HCEC 1CT (cell line): ENCODE results near the gene LRP2.
"Not testable (repeated sequence)": the region's sequence is repeated elsewhere in the genome, so short reads cannot be mapped to it uniquely, and the experiment has no call there.

Experiments used
- DNase-seq: peaks from one replicate; pipeline ENCODE4 v3.0.0-alpha.2; 2017

The LRP2 gene

DNA sequence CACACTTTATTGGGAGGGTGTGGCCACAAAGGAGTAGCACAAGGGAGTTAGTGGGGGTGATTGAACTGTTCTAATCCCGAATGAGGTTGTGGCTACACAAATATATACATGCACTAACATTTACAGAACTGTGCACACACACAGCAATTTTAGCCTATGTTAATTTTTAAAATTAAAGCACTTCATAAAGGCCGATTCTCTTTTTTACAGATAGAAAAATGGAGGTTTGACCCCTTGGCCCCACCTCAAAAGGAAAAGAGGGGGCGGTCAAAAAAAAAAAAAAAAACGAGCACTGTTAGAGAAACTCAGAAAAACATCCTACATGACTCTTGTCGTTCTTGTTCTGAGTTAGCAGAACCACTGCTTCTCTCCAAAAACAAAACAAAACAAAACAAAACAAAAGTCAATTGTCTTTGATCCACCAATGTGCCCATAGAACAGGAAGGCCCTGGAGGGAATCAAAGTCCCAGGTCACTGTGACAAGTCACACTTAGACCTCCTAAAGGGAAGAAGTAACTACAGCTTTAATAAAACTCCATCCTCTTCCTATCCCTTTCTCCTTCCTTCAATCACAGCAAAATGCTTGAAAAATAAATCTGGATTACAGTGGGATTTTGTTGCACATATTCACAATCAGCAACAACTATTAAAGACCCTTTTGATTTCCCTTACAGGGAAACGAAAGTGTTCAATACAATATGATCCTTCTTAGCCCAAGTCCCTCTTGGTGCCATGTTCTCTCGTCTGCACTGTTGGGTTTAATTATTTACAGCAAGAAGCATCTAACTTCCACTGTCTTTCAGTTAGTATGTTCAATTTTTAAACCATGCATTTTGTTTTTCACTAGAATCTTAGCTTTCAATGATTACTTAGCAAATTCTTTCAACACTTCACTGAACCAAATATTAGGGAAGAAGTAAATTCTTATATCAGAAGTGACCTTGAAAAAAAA is 16.6 kb downstream of the LRP2 start:
- no peak for DNase-seq

DNA sequence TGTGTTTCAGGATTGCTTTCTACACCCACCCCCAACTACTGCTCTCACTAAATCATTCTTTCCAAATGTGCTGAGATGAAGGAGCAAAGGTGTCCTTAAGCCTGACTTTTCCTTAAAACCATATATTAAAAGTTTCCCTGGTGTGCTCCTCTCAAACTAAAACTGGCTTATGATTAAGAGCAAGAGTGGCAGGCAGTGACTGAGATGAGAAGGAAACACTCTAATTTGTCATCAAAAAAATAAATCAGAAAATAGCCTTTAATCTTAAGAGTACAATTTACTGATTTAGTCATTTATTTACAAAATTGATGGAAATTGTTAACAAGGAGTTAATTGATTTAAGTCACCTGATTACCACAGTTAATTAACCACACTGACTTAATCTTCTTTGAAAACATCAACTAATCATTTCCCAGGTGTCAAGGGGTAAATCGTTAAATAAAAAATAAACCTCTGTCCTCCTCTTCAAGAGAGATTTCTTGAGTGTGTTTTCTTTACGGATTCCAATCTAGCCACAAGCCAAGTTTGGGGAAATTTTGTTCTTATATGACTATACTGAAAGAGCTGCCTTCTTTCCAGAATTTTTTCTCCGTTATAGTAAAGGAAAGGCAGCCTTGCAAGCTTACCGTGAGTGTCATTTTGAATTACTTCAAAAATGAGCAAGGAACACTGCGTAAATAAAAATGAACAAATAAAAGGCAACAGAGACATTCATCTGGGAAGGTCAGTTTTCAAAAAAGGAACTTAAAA is 17.4 kb downstream of the LRP2 start:
- no peak for DNase-seq

DNA sequence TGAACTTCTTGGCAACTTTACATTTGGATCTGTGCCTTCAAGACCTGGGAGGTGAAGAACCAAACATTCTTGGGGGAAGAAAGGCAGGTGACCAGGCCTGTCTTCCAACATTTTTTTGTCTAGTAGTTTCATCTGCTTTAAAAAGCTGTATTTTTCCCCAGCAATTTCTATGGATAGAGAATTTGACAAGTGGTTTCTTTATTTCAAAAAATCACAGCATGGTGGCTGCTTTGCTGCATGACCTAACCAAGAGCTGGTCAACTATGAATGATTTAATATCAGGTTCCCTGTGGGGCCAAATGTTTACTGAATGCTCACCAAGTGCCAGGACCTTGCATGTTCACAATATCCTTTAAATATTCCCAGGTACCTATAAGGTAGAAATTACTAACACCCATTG is 19.1 kb downstream of the LRP2 start:
- no peak for DNase-seq

DNA sequence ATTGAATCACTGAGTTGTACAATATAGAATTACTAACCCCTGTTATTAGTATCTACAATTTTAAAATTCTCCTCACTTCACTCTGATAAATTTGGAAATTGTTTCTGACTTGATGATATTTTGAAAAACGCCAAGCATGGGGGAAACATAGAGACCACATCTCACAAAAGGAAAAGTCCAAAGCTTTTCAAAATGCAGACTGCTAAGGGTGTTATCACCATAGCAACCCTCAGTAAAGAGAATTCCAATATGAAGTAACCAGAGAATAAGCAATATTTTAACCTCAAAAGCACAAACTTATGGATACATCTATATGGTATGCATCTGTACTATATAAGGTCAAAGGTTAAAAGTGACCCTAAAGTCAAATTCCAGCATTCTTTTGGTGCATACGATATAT is 22.7 kb downstream of the LRP2 start:
- no peak for DNase-seq

DNA sequence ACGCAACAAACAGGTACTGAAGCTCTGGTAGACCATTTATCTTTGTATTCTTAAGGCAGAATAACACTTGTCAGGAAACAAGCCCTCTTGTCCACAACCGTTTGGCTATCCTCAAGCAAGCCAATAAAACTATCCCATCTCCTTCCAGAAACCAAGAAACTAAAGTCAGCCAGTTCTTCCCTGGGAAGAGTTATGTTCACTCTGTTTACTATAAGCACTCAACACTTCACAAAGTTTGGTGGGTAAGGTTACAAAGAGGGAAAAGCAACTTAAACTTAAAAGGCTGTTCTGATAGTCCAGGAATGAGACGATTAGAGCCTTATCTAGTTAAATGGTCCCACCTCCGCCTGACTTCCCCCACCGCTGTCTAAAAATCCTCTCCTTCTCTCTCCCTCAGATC is 25.6 kb downstream of the LRP2 start:
- DNase-seq = no peak

DNA sequence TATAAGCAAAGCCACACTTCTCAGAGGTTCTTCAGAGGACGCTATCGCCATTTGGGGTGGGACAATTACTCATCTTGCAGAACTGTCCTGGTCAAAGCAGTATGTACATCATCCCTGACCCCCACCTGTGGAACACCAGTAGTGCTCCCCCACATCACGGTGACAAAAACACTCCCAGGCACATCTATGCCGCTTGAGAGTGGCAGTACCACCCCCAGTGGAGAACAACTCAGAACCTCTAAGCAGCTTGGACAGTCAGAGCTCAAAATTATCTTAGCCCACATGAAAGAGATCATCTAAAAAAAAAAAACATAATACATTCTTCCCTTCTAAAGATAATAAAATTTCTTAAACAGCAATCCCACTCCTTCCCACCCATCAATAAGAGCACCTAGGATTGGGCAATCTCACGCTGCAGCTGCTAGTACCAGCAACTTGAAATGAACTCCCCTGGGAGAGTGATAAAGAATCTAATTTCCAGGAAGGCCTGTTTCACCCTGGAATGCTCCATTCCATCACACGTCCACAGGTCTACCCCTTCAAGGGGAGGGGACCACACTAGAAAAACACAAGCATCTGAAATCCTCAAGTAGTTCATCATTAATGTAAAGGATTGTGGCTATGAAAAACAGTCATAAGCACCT is 31.7 kb downstream of the LRP2 start:
- no peak for DNase-seq

DNA sequence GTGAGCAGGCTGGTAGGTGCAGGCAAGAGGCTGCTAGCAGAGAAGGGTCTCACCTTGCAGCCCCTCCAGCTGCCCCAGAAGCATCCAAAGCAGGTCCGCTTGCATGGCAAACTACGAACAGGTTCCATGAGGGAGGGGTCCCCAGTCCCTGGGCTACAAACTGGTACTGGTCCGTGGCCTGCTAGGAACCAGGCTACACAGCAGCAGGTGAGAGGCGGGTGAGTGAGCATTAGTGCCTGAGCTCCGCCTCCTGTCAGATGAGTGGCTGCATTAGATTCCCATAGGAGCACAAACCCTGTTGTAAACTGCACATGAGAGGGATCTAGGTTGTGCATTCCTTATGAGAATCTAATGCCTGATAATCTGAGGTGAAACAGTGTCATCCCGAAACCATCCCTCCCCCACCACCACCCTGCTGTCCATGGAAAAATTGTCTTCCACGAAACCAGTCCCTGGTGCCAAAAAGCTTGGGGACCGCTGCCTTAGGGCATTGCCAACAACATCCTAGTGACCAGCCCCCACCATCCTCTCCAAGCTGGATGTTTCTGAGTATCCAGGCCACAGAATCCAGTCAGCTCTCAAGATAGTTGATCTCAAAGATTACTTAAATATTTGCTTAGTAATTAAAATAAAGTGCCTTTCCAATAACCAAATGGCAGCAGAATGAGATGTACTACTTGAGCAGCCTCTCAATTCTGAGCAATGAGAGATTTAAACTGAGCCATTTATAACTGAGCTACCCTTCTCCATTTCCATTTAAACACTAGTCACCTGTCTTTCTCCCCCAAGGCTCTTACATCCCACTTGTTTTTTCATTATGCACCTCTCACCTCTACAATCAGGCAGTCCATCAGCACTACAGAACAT is 32.4 kb downstream of the LRP2 start:
- DNase-seq = no peak

DNA sequence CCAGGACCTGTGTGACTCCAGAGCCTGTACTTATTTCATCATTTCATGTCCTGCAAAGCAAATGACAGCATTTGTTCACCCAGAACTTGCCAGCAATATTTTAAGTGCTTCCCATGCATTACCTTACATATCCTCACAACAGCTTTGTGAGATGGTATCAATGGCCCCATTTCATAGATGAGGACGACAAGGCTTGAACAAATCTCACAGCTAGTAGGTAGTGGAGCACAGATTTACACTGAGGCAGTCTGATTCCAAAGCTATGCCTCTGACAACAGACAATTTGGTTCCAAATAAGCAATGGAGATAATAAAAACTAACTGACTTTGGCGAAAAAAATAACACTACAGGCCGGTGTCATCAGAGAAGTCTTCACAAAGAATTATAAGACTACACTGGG is 33.5 kb downstream of the LRP2 start:
- no peak for DNase-seq

DNA sequence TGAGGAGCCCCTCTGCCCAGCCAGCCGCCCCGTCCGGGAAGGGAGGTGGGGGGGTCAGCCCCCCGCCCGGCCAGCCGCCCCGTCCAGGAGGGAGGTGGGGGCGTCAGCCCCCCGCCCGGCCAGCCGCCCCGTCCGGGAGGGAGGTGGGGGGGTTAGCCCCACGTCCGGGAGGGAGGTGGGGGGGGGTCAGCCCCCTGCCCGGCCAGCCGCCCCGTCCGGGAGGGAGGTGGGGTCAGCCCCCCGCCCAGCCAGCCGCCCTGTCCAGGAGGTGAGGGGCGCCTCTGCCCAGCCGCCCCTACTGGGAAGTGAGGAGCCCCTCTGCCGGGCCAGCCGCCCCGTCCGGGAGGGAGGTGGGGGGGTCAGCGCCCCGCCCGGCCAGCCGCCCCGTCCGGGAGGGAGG is 34.5 kb downstream of the LRP2 start:
- DNase-seq = not testable (repeated sequence)

DNA sequence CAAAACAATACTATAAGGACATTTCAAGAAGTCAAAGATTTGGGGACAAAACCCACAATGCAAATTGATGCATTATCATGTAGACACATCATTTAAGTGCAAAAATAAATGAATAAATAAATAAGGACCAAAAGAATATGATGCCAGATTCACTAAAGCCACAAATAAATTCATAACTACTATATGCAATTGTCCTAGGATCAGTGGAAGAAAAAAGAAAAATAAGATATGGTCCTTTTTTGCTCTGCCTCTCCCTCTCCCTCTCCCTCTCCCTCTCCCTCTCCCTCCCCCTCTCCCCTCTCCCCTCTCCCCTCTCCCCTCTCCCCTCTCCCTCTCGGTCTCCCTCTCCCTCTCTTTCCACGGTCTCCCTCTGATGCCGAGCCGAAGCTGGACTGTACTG is 36.4 kb downstream of the LRP2 start:
- not testable (repeated sequence) for DNase-seq

DNA sequence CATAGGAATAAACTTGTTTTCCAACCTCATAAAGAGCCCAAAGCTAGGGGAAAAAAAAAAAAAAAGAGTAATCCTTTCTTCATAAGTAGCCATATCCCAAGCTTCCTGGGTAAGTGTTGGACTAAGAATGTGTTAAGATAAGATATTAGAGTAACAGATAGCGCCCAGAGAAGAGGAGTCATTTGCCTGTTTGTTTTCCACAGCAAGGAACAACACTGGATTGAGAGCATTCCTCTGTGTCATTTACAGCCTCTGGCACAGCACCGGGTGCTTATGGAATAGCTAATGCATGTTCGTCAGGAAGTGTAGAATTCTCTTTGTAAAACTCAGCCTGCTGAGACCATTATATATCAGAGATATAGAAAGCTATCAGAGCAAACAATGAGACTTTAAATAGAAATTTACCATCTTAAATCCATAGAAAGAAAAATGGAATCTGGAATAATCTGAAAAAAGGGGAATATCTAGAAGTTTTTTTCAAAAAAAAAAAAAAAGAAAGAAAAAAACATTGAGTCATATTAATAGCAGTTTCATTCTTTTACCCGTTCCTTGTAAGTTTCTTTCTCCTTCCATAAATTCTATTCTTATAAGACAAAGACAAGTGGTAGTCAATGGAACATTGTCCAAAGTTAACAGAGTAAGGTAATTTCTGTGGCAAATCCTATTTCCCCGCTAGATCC is 37.6 kb downstream of the LRP2 start:
- no peak for DNase-seq

DNA sequence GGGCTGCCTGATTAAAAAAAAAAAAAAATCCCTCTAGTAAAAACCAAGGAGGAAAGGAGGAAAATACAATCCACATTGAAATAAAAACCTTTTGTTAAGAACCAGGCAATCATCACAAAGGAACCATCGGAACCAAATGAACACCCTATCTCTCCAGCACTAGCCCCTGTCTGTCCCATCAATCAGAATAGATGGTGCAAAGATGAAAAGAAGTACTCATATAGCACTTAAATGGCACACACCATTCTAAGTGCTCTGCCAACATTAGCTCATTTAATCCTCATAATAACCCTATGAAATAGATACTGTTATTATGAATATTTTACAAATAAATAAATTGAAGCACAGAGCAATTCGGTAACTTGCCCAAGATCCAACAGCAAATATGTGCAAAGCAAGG is 38.5 kb downstream of the LRP2 start:
- DNase-seq = no peak

DNA sequence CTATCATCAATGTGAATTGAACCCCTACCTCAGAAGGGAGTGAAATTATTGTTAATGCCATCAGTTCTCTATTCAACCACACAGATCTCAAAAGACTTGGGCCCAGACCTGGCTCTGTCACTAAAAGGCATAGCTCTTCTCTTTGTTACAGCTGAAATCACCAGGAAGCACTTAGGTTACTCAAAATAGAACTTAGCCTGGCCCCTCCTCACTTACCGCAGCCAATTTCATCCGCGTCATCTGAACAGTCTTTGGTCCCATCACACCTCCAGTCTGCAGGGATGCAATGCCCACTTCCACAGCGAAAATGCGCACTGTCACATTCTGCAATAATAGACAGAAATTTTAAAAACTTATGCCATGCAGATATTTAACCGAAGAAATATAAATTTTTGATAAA is 41.8 kb downstream of the LRP2 start:
- DNase-seq = no peak

DNA sequence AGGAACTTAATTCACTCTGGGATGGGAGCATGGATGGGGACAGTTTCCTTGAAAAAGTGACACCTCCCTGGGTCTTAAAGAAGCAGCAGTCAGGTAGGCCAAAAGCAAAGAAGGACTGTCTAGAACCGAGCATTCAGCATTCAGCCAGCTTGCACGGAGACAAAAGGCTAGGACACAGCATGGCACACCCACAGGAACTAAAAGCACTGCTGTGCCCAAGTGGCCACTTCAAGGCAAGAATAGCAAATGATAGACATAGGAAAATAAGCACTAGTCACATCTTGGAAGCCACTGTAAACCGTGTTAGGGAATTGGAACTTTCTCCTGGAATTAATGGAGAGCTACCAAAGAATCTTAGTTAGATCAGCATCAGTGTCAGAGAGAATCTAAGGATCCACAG is 47.0 kb downstream of the LRP2 start:
- no peak for DNase-seq

DNA sequence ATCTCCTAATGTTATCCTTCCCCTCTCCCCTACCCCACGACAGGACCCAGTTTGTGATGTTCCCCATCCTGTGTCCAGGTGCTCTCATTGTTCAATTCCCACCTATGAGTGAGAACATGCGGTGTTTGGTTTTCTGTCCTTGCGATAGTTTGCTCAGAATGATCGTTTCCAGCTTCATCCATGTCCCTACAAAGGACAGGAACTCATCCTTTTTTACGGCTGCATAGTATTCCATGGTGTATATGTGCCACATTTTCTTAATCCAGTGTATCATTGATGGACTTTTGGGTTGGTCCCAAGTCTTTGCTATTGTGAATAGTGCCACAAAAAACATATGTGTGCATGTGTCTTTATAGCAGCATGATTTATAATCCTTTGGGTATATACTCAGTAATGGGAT is 54.0 kb downstream of the LRP2 start:
- not testable (repeated sequence) for DNase-seq

DNA sequence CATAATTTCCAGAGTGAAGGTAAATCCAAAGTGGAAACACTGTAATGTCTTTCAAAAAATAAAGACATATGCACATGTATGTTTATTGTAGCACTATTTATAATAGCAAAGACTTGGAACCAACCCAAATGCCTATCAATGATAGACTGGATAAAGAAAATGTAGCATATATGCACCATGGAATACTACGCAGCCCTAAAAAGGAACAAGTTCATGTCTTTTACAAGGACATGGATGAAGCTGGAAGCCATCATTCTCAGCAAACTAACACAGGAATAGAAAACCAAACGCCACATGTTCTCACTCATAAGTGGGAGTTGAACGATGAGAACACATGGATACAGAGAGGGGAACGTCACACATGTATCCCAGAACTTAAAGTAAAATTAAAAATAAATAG is 57.6 kb downstream of the LRP2 start:
- DNase-seq = not testable (repeated sequence)

DNA sequence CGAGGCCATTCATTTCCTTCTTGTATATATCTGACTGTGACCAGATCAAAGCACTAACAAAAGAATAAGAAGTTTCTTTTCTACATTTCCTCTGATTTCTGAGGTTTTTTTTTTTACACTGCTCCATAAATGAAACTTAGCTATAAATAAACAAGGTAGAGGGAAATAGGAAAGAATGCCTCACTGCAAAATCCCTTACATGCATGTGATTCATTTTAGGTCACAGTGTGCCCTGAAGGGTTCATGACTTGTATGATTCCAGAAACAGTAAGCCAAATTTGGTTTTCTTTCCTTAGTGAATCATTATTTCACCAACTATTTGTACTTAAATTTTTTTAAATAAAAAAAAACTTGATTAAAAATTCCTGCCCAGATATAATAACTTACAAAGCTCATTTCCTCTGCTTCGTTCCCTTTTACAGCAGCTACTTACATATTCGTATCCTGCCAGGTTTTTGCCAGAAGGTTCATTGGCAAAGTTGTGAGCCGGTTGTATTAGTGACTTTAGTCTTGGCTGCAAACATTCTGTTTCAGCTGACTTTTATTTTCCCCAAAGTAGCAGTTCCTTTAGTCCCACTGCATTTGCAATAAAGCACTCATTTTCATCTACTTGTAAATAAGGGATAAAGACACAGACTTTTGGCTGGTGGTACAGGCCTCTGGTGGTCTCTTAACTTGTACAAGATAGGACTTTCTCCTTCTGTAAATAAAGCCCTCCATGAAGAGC is 58.6 kb downstream of the LRP2 start:
- peak; percentile 6 for DNase-seq

DNA sequence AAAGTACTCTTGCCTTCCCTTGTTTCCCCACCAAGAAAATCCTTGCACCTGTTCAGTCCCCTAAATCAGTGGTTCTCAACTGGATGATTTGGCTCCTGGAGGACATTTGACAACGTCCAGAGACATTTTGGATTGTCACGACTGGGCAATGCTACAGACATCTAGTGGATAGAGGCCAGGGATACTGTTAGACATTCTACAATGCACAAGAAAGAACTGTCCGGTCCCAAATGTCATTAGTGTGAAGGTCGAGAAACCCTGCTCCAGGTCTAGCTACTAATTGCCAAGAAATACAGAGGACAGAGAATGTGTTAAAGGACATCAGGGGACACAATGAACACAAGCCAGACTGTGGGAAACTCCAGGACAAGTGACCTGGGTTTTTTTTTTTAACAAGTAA is 60.0 kb downstream of the LRP2 start:
- no peak for DNase-seq

DNA sequence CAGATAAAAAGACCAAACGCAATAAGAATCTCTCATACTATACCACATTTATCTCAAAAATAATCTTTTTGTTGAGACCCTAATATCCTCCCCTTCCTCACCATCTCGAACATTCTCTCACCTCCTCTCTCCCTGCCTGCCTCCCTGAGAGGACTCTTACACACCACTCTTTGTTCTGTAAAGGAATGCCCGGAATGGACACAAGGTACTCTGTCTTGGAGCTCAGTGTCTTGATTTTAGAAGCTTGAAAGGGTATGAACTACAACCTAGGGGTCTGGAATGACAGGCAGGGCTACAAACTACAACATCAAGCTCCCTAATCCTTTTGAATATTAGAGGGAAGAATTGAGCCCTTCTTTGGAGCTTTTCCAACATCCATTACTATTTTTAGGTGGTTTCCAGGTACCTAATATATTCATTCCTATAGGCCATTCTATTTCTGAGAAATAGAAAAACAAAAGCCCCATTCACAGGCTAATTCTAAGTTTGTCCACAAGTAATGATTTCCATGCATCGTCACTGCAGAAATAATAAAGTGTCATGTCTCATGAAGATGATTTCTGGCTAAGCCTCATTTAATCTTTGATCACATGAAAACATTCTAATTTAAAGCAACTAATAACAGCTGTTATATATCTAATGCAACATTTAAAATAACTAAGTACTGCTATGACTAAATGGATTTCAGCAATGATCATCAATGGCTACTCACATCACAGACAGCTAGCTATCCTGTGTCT is 60.6 kb downstream of the LRP2 start:
- DNase-seq = no peak
